ENCODE data around the gene REEP1. TPM values are rescaled to one million over a fixed set of nuclear protein-coding genes. Genes with fewer than 3 reads are reported as not detected.

Gene REEP1
- total RNA-seq, 3 donors from 2014 or later, result 3.8 to 50.3 (median 6.1) TPM

- H3K4me1 ChIP-seq (ENCODE audit: low read depth), result peaks cover 9% of the 10 kb centered on the region
- peak; percentile 6 for ATAC-seq
- TF ChIP-seq, protein P1, sequence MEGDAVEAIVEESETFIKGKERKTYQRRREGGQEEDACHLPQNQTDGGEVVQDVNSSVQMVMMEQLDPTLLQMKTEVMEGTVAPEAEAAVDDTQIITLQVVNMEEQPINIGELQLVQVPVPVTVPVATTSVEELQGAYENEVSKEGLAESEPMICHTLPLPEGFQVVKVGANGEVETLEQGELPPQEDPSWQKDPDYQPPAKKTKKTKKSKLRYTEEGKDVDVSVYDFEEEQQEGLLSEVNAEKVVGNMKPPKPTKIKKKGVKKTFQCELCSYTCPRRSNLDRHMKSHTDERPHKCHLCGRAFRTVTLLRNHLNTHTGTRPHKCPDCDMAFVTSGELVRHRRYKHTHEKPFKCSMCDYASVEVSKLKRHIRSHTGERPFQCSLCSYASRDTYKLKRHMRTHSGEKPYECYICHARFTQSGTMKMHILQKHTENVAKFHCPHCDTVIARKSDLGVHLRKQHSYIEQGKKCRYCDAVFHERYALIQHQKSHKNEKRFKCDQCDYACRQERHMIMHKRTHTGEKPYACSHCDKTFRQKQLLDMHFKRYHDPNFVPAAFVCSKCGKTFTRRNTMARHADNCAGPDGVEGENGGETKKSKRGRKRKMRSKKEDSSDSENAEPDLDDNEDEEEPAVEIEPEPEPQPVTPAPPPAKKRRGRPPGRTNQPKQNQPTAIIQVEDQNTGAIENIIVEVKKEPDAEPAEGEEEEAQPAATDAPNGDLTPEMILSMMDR (IDR thresholded peaks at IDR 0.05), result no peak
- intact Hi-C loops (cut with DNase I, micrococcal nuclease), result no loop called here
- H3K4me3 ChIP-seq, result no peak overlapping the region
- no peak for DNase-seq
- H3K36me3 ChIP-seq (ENCODE audit: low read depth), result no peaks in the 10 kb centered on the region
- no peaks in the 10 kb centered on the region for H3K9me3 ChIP-seq
Measured at GRCh38 chr2:86336675-86337243, 667 bp downstream of the REEP1 start.

DNA sequence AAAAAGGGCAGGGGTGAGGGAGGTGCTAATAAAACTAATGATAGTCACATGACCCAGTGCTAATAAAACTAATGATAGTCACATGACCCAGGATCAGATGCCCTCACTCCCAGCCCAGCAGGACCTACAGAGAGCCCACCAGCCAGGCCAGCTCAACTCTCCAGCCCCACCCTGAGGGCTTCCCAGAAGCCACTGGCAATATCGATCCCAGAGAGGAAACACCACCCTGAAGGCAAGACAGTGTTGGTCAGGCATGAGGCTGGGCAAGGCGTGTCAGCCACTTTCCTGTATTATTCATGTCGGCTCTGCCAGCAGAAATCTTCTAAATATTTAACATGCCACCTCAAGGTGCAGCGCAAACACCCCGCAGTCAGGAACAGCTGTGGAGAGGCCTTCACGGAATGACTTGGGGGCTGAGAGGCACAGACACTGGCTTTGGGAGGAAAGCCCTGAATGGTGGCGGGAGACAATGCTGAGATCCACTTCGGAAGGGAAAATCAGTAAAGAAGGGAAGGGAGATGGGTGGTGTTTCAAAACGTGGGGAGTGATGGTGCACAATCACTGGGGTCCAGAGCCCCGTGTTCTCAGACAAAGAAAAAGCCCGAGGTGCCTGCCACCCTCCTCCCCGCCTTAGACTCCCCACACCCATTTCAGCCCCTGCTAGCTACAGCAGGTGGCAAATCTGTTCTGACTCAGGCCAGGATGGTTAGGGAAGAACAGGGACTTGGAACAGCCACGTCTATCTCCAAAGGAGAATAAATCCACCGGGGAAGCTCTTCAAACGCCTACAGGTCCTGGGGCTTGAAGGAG, 1.4 kb downstream of the REEP1 start:
- TF ChIP-seq, protein P1 (IDR thresholded peaks at IDR 0.05), result no peak
- intact Hi-C loops (cut with DNase I, micrococcal nuclease), result no loop called here
- ATAC-seq (no peak), DNase-seq (no peak)
- Histone ChIP-seq H3K36me3 (ENCODE audit: low read depth) (no peaks in the 10 kb centered on the region), H3K4me1 (ENCODE audit: low read depth) (peaks cover 9% of the 10 kb centered on the region), H3K9me3 (no peaks in the 10 kb centered on the region), H3K4me3 (no peak overlapping the region)

- H3K9me3 ChIP-seq, result no peaks in the 10 kb centered on the region
- intact Hi-C loops (cut with DNase I, micrococcal nuclease), result no loop called here
- H3K4me1 ChIP-seq (ENCODE audit: low read depth), result peaks cover 9% of the 10 kb centered on the region
- no peak overlapping the region for H3K4me3 ChIP-seq
- ATAC-seq (no peak), DNase-seq (no peak)
- H3K36me3 ChIP-seq (ENCODE audit: low read depth), result no peaks in the 10 kb centered on the region
- TF ChIP-seq, protein P1 (IDR thresholded peaks at IDR 0.05), result no peak
Measured at GRCh38 chr2:86333378-86333777, 4.0 kb downstream of the REEP1 start.

GRCh38 chr2:86332654-86333053, 4.8 kb downstream of the REEP1 start:
- Histone ChIP-seq H3K4me3 (no peak overlapping the region), H3K4me1 (ENCODE audit: low read depth) (peaks cover 5% of the 10 kb centered on the region), H3K9me3 (no peaks in the 10 kb centered on the region), H3K36me3 (ENCODE audit: low read depth) (no peaks in the 10 kb centered on the region)
- ATAC-seq (no peak), DNase-seq (no peak)
- TF ChIP-seq, protein P1 (IDR thresholded peaks at IDR 0.05), result no peak
- intact Hi-C loops (cut with DNase I, micrococcal nuclease), result no loop called here

DNA sequence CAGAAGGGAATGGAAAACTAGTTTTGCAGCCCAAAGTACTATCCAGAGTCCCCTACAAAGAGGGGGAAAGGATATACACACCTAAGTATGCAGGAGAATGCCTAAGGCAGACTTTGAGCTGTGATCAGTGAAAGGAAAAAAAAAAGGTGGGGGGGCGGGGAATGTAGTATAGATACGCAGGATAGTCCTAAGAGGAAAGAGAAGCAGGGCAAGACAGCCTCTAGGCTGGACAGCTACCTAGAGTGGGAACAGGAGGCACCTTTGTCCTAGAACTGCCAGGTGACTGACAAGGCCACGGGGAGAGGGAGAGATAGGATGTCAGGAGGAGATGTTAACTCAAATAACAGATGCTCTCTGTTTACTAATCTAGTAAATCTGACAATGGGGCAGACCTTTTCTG, 6.0 kb downstream of the REEP1 start:
- DNase-seq (no peak), ATAC-seq (no peak)
- TF ChIP-seq, protein P1 (IDR thresholded peaks at IDR 0.05), result no peak
- Histone ChIP-seq H3K36me3 (ENCODE audit: low read depth) (no peaks in the 10 kb centered on the region), H3K4me3 (no peak overlapping the region), H3K4me1 (ENCODE audit: low read depth) (no peaks in the 10 kb centered on the region), H3K9me3 (no peaks in the 10 kb centered on the region)
- intact Hi-C loops (cut with DNase I, micrococcal nuclease), result no loop called here
